Esophagus muscularis mucosa (tissue), 3 donors: ENCODE measurements around the gene TBC1D22A.

Source experiments
- CTCF ChIP-seq, 3 experiments: fragments of 200-600 bp in 2 of 3; fragments of 450-650 bp in 1 of 3; sonication (generic) in 2 of 3; IDR thresholded peaks; one replicate each; pipeline ENCODE4 v1.5.1; 2017 to 2019; ENCODE audit warnings: antibody characterized with exemption in 3 of 3, mild to moderate bottlenecking in 2 of 3, moderate library complexity in 1 of 3
- POLR2A ChIP-seq: fragments of 450-650 bp; IDR thresholded peaks from one replicate; pipeline ENCODE4 v1.6.1; 2017; ENCODE audit warnings: antibody characterized with exemption, moderate library complexity, mild to moderate bottlenecking, low read depth
- POLR2AphosphoS5 ChIP-seq, 2 donors: sonication (generic); formaldehyde crosslinking; IDR thresholded peaks; one replicate each; pipeline ENCODE4 v1.6.1; 2017; ENCODE audit warnings: antibody characterized with exemption in 2 of 2

- TF ChIP-seq CTCF (IDR thresholded peaks at IDR 0.05) (no peak), POLR2A (no peak), POLR2AphosphoS5 (IDR thresholded peaks at IDR 0.05) (no peak)
Observed at GRCh38 chr22:46793497-46793896, 31.0 kb downstream of the TBC1D22A start.
